ENCODE data around the gene GLOD4. TPM values are rescaled to one million over a fixed set of nuclear protein-coding genes. Genes with fewer than 3 reads are reported as not detected.
"Not testable (repeated sequence)": the region's sequence is repeated elsewhere in the genome, so short reads cannot be mapped to it uniquely, and the experiment has no call there.

Gene GLOD4
- total RNA-seq, 1 experiment from 2014 or later, result 88.9 TPM

DNA sequence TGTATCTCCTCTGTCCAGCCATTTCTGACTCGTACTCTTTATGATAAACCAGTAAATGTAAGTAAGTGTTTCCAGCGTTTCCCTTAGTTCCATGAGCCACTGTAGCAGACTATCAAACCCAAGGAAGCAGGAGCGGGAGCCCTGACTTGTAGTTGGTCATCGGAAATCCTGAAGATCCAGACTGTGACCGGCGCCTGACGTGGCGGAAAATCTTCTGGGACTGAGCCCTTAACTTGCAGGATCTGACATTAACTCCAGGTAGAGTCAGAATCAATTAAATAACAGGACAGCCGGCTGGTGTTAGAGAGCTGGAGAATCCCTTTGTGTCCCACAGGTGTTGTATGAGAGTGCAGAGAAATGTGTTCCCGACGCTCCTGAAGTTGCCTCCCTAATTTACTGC lies 4.0 kb downstream of the GLOD4 start:
- DNase-seq (ENCODE audit: low read depth), result no peak

DNA sequence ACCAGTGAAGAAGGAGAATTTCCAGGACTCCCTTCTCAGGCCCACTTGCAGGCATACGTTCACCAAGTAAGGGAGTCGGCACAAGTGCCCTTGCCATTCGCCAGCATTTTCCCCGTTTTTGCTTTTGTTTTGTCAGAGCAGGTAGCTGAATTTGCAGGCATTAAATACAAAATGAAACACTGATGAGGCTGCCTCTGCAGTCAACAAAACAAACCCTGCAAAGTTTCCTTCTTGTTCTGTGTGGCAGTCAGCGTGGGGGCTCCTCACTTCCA lies 7.8 kb downstream of the GLOD4 start:
- DNase-seq (ENCODE audit: low read depth), result no peak

DNA sequence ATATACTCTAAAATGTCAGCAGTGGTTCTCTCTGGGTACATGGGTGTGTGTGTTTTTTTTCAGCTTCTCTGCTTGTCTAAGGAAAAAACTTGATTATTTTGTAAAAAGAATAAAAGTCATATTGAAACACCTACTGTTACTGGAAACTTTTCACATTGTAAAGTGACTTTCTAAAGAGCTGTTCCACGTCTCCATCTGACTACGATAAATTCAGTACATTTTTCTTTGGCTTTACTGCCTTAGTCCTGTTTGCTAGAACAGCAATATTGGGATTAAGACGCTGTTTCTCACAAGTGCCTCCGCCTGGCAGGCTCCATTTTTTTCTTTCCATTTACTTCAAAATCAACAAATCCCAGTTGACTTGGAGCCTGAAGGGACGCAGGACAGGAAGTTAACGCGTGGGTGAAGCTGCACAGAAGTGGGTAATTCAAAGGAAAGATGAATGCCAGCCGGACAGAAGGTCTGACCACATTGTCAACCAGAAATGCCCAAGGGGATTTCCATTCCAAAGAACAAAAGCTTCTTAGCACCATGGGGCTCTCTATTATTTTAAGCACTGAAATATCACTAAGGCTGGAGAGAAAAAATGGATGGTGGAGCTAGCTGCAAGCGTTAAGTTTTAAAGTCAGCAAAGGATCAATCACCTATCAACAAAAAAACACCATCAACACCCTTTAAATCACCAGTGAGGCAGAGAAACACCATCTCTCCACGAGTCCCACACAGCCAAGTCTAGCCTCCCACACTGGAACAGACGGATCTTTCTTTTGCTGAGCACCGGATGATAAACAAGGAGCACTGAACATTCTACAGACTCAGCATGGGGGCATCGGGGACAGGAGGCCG lies 8.4 kb downstream of the GLOD4 start:
- no peak for DNase-seq (ENCODE audit: low read depth)

DNA sequence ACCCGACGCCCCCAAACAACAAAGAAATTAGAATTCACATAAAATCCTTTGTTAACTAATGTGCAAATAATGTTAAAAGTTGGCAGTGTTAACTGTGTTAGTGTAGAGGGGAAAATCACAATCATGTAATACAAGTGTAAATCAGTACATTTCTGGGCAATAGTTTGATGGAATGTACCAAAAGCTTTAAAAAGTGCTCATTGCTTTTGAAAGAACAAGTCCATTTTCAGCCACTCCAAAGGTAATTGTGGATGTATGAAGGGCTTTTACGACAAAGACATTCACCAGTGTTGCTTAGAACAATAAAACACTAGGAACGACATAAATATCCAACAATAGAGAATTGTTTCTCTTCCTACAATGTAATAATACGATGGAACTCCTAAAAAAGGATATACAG lies 9.1 kb downstream of the GLOD4 start:
- DNase-seq (ENCODE audit: low read depth), result no peak

GRCh38 chr17:767076-767475 lies 15.0 kb downstream of the GLOD4 start:
- no peak for DNase-seq (ENCODE audit: low read depth)

DNA sequence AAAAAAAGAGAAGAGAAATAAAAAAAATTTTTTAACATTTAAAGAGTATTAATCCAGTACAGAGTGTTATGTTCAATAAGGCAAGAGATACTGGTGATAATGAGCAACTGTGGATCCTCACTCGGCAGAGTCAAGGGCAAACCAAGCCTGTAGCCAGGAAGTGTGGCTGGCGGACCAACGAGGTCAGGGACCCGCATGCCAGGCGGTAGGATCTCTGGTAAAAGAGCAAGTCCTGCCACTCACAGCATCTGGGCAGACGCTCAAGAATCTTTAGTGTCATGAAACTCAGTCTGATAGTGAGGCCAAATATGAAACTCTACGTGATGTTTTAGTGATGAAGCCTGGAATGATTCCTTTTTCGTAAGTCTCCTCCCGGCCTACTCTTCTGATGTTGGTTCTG lies 21.7 kb downstream of the GLOD4 start:
- no peak for DNase-seq (ENCODE audit: low read depth)

DNA sequence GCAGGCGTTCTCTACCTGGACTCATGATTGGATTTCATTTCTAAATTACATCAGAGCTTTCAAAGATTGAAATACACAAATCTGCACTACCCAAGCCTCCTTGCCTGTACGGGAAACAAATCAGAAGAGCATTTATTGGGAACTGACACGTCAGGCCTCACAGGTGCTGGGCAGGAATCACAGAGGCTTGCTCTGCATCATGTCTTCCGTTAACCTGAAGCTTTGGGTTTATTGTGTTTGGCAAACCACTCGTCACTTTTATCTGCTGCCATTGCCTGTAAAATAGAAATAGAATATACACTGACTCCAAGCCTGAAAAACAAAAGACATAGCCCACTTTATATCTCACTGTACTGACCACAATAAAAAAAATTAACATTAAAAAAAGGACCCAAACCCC lies 22.1 kb downstream of the GLOD4 start:
- DNase-seq (ENCODE audit: low read depth), result no peak

DNA sequence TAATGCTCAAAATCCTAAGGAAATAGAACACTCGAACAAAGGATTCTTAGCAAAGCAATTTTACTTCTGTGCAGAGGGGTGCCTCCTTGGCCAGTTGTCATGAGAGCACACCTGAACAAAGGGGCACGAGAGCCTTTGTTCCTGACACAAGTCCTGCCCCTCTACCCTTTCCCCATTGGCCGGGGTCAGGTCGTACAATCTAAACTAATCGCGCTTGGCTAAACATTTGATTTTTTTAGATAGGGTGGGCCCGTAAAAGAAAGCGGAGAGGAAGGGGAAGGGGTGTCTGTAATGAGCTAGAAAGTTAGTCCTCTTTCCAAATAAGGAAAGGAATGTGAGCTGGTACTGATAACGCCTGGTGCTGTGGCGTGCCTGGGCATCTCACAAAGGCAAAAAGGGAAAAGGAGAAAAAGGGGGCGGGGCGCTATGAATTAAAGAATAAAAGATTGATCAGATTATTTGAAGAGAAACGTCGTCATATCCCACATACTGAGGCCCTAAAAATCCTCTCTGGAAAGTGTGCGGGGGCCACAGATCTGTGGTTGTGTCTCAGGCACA lies 26.0 kb downstream of the GLOD4 start:
- DNase-seq (ENCODE audit: low read depth), result not testable (repeated sequence)

- not testable (repeated sequence) for DNase-seq (ENCODE audit: low read depth)
Measured at GRCh38 chr17:755319-755961, 26.6 kb downstream of the GLOD4 start.

- DNase-seq (ENCODE audit: low read depth), result no peak
Measured at GRCh38 chr17:753418-753817, 28.7 kb downstream of the GLOD4 start.

DNA sequence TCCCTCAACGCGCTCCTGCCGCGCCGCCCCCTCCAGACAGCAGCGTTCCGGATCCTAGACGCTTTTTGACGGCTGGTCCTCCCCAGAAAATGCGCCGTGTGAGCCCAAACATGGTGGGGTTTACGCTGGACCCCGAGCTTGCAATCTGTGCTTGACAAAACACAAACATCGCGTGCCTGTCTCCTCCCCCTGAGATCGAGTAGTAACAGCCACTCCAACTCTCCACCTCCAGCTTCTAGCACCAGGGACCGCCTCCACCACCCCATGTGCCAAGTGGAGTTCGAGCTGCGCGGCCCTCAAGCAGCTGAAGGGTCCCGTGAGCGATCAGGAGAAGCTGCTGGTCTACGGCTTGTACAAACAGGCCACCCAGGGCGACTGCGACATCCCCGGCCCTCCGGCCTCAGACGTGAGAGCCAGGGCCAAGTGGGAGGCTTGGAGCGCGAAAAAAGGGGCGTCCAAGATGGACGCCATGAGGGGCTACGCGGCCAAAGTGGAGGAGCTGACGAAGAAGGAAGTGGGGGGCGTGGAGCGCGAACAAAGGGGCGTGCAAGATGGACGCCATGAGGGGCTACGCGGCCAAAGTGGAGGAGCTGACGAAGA lies 29.4 kb downstream of the GLOD4 start:
- DNase-seq (ENCODE audit: low read depth), result peak; percentile 31

GRCh38 chr17:752002-752619 lies 30.0 kb downstream of the GLOD4 start, which contains the start of gene GEMIN4:
Gene GEMIN4, minus strand, starts transcription at chr17:752264. Its CDS starts 122 bp downstream, at chr17:752142.
- peak; percentile 80 for DNase-seq (ENCODE audit: low read depth)

- DNase-seq (ENCODE audit: low read depth), result peak; percentile 66
Measured at GRCh38 chr17:751269-752001, 30.6 kb downstream of the GLOD4 start.

- DNase-seq (ENCODE audit: low read depth), result no peak
Measured at GRCh38 chr17:750431-751037, 31.5 kb downstream of the GLOD4 start.

DNA sequence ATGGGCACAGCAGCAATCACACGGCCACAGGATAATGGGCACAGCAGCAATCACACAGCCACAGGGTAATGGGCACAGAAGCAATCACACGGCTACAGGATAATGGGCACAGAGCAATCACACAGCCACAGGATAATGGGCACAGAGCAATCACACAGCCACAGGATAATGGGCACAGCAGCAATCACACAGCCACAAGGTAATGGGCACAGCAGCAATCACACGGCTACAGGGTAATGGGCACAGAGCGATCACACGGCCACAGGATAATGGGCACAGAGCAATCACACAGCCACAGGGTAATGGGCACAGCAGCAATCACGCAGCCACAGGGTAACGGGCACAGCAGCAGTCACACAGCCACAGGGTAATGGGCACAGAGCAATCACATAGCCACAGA lies 32.7 kb downstream of the GLOD4 start:
- DNase-seq (ENCODE audit: low read depth), result not testable (repeated sequence)

DNA sequence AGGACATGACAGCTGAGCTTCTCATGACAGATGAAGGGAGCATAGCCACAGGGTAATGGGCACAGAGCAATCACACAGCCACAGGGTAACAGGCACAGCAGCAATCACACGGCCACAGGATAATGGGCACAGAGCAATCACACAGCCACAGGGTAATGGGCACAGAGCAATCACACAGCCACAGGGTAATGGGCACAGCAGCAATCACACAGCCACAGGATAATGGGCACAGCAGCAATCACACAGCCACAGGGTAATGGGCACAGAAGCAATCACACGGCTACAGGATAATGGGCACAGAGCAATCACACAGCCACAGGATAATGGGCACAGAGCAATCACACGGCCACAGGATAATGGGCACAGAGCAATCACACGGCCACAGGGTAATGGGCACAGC lies 33.5 kb downstream of the GLOD4 start:
- not testable (repeated sequence) for DNase-seq (ENCODE audit: low read depth)

DNA sequence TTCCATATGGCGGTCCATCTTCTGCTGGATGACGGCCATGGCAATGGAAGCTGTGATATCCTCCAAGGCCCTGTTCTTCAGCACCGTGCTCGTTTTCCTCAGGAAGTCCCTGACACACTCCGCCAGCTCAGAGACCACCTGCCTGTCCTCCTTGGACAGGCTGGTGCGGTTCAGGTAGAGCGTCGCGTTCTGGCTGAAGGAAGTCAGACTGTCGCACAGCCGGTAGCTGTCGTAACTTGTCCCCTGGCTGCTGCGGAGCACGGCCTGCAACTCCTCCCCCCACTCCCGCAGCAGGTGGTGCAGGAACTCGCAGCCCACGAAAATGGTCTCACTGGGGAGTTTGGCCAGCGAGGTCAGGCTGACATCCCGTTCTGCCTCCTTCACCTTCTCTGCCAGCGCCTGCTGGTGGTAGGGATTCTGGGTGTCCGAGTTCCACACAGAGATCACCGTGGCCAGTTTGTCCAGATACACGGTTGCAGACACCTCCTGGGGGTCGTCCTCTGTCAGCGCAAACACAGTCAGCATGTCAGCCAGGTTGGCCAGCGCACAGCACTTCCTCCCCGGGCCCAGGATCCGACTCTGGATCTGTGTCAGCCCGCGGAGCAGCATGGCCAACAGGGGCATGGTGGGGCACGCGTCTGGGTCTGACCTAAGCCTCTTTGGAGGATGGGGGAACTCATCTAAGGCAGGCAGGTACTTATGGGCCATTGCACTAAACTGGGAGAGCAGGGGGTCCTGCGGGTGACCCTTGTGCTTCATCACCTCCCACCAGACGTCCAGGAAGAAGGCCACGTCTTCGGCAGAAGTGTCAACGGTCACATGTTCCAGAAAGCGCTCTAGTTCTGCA lies 35.1 kb downstream of the GLOD4 start:
- no peak for DNase-seq (ENCODE audit: low read depth)

- DNase-seq (ENCODE audit: low read depth), result no peak
Measured at GRCh38 chr17:746181-746580, 35.9 kb downstream of the GLOD4 start.

DNA sequence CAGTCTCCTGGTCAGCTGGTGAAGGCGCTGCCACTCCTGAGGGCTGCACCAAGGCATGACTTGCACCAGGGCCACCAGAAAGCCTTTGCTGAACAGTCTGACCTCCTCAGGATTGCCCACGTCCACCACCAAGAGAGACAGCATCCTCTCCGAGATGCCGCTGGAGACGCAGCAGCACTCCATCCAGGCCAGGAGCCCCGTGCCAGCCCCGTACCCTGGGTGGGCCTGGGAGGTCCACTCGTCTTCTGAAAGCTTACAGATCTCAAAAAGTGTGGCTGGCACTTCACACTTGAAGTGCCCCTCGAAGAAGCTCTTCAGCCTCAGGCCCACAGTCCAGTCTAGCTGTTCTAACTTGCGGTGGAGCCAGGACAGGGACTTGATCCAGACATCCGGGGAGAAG lies 36.7 kb downstream of the GLOD4 start:
- no peak for DNase-seq (ENCODE audit: low read depth)

- no peak for DNase-seq (ENCODE audit: low read depth)
Measured at GRCh38 chr17:744937-745336, 37.1 kb downstream of the GLOD4 start.
